ENCODE data around the gene RNF130.
"Not testable (repeated sequence)": the region's sequence is repeated elsewhere in the genome, so short reads cannot be mapped to it uniquely, and the experiment has no call there.

Gene RNF130

GRCh38 chr5:179967489-179967888 lies 104.1 kb downstream of the RNF130 start:
- no peak for DNase-seq

- no peak for DNase-seq
These were observed 107.5 kb downstream of the RNF130 start for GRCh38 chr5:179964015-179964414.

GRCh38 chr5:179963375-179963774 lies 108.2 kb downstream of the RNF130 start:
- DNase-seq: no peak

- DNase-seq: no peak
These were observed 111.2 kb downstream of the RNF130 start for GRCh38 chr5:179960204-179960831.

- DNase-seq: no peak
These were observed 111.9 kb downstream of the RNF130 start for GRCh38 chr5:179959641-179960040.

- DNase-seq: not testable (repeated sequence)
These were observed 112.4 kb downstream of the RNF130 start for GRCh38 chr5:179959118-179959517.

GRCh38 chr5:179955630-179956029 lies 115.9 kb downstream of the RNF130 start:
- DNase-seq: no peak

GRCh38 chr5:179955062-179955461 lies 116.5 kb downstream of the RNF130 start:
- no peak for DNase-seq

GRCh38 chr5:179954434-179954833 lies 117.1 kb downstream of the RNF130 start:
- no peak for DNase-seq

GRCh38 chr5:179953987-179954386 lies 117.6 kb downstream of the RNF130 start:
- DNase-seq: no peak

- DNase-seq: no peak
These were observed 134.4 kb downstream of the RNF130 start for GRCh38 chr5:179936976-179937681.

- DNase-seq: peak in 1 of 2 experiments; percentile 33
These were observed 140.6 kb downstream of the RNF130 start for GRCh38 chr5:179930788-179931473.

- DNase-seq: no peak
These were observed 143.7 kb downstream of the RNF130 start for GRCh38 chr5:179927824-179928223.

- DNase-seq: no peak
These were observed 144.9 kb downstream of the RNF130 start for GRCh38 chr5:179926657-179927056.

GRCh38 chr5:179923436-179923835 lies 148.1 kb downstream of the RNF130 start:
- no peak for DNase-seq

GRCh38 chr5:179920175-179920574 lies 151.4 kb downstream of the RNF130 start:
- DNase-seq: no peak

- no peak for DNase-seq
These were observed 152.0 kb downstream of the RNF130 start for GRCh38 chr5:179919487-179920060.

- no peak for DNase-seq
These were observed 152.6 kb downstream of the RNF130 start for GRCh38 chr5:179918742-179919486.

GRCh38 chr5:179916523-179916922 lies 155.0 kb downstream of the RNF130 start:
- no peak for DNase-seq

GRCh38 chr5:179915406-179915935 lies 156.1 kb downstream of the RNF130 start:
- no peak for DNase-seq

- DNase-seq: no peak
These were observed 157.4 kb downstream of the RNF130 start for GRCh38 chr5:179914032-179914755.

GRCh38 chr5:179913461-179913860 lies 158.1 kb downstream of the RNF130 start:
- no peak for DNase-seq

All from NCI-H2081 (cell line).